GM19324 (cell line): ENCODE results near the gene GOT2.
"Not testable (repeated sequence)": the region's sequence is repeated elsewhere in the genome, so short reads cannot be mapped to it uniquely, and the experiment has no call there.

Experiments
- ATAC-seq: cut with Tn5 transposase; IDR thresholded peaks from one replicate; pipeline ENCODE4 v1.9.1; 2021; ENCODE audit warnings: mild to moderate bottlenecking, moderate library complexity; ENCODE audit not compliant: unreplicated experiment, low FRiP score

Gene GOT2

DNA sequence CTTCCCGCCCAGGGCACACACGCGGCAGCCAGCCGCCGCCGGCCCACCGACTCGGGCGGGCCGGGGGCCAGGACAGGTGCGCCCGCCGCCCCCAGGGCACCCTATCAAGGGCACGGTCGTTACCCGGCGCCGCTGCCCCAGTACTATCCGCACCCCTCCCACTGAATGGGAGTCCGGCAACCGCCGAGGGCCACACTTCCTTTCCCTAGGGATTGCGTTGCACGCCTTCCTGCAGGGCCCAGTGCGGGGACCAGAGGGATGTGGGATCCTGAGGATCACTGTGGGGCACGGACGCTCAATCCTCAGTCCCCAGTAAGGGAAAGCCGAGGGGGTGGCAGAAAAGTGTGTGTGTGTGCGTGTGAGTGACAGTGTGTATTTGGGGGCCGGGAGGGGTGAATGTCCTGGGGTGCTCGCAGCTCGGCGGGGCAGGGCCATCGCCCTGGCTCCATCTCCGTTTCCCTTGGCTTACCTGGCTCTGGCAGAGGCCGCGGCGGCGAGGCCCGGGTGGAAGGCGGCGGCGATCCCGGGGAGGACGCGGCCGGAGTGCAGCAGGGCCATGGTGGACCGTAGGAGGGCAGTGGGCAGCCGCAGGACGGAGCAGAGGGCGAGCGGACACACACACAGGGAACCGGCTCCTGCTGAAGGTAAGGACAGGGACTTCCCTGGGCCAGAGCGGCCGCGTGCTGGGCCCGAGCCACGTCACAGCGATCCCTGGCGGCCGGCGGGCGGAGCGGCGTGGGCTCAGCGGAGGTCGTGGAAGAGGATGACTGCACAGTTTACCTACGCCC lies at the start of gene GOT2:
Gene GOT2 (minus strand): TSS at position 646 of the 788 bp plus-strand sequence. CDS start 88 bp downstream, at position 558.
- peak; percentile 95 for ATAC-seq

DNA sequence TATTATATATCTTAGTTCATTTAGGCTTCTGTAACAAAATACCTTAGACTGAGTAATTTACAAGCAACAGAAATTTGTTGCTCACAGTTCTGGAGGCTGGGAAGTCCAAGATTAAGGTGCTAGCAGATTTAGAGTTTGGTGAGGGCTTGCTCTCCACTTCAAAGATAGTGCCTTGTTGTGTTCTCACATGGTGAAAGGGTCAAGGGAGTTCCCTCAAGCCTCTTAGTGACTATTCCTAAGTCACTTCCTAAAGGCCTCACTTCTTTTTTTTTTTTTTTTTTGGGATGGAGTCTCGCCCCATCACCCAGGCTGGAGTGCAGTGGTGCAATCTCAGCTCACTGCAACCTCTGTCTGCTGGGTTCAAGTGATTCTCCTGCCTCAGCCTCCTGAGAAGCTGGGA lies 45.2 kb upstream of the GOT2 start:
- ATAC-seq: not testable (repeated sequence)

- no peak for ATAC-seq
These were observed 39.8 kb upstream of the GOT2 start for GRCh38 chr16:58773870-58774269.

- no peak for ATAC-seq
These were observed 34.0 kb upstream of the GOT2 start for GRCh38 chr16:58768145-58768544.

- no peak for ATAC-seq
These were observed 33.5 kb upstream of the GOT2 start for GRCh38 chr16:58767581-58767980.

DNA sequence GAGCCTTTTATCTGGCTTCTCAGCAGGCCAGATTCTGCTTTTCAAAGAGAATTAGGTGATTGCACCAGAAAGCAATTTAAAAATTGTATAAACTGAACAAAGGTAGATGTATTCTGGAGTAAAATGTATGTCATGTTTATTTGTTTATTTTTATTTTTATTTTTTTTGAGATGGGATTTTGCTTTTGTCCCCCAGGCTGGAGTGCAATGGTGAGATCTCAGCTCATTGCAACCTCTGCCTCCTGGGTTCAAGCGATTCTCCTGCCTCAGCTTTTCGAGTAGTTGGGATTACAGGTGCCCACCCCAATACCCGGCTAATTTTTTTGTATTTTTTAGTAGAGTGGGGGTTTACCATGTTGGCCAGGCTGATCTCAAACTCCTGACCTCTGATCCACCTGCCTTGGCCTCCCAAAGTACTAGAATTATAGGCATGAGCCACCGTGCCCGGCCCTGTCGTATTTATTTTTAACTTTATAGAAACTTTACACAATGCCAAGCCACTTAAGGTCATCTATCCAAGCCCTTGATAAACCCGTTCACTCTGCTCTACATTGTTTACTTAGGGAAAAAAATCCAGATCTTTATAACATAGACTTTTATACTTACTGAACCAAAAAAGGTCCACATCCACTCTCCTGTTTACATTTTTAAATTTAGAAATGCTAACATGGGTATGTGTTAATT lies 22.7 kb upstream of the GOT2 start:
- ATAC-seq: no peak

GRCh38 chr16:58755989-58756649 lies 22.0 kb upstream of the GOT2 start:
- ATAC-seq: peak; percentile 94

GRCh38 chr16:58753711-58754134 lies 19.6 kb upstream of the GOT2 start:
- ATAC-seq: no peak

DNA sequence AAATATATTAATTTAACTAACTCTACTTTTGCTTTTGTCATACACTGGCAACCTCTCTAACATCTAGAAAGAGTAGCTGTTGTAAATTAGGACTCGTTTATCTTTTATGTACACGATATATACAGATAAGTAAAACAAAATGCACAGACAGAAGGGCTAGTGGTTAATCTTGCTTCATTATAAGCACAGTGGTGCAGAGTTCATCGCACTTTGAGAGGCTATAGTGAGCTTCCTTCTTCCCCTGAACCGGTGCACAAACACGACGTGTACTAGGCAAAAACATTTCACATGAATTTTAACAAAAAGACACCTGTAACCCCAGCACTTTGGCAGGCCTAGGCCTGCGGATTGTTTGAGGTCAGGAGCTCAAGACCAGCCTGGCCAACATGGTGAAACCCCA lies 10.4 kb upstream of the GOT2 start:
- no peak for ATAC-seq

- ATAC-seq: no peak
These were observed 7.9 kb upstream of the GOT2 start for GRCh38 chr16:58741976-58742375.

DNA sequence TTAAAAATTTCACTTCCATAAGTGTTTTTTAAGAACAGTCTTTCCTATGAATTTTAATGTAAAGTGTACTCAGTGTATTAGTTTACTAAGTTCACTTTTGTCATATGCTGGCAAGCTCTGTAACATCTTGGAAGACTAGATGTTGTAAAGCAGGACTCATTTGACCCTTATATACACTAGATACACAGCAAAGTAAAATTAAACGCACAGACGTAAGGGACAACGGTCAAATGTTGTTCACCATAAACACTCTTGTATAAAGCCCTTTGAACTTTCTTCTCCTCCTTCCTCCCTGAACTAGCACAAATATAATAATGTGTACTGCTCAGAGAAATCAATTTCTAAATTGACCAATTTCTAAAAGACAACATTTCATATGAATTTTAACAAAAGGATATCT lies 7.0 kb upstream of the GOT2 start:
- no peak for ATAC-seq

DNA sequence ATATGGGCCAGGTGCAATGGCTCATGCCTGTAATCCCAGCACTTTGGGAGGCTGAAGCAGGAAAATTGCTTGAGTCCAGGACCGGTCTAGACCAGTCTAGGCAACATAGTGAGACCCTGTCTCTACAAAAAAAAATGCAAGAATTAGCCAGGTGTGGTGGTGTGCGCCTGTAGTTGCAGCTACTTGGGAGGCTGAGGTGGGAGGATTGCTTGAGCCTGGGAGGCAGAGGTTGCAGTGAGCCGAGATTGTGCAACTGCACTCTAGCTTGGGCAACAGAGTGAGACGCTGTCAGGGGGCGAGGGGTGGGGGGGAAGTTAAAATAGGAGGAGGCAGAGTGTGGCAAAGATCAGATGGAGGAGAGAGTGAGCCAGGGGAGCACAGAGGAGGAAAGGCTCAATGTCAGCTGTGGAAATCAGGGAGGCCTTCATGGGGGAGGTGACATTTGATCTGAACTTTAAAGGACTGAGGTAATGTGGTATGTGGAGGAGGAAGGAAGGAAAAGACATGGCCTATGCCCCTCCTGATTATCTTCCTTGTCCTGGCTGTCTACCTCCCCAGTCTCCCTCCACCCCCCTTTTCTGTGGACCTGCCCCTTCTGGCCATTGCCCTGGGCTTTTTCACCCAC lies 4.7 kb upstream of the GOT2 start:
- no peak for ATAC-seq

GRCh38 chr16:58736341-58736740 lies 2.2 kb upstream of the GOT2 start:
- ATAC-seq: not testable (repeated sequence)

DNA sequence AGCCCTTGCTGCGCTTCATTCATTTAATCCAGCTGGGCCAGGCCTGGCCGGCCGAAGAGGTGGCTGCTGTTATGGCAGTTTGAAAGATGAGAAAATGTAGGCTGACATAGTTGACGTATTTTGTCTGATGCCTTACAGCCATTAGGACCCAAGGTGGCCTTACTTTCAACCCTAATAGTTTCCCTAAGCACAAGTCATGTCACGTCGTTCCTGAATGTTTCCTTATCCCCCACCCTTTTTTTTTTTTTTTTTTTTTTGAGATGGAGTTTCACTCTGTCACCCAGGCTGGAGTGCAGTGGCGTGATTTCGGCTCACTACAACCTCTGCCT lies 307 bp upstream of the GOT2 start:
- ATAC-seq: no peak

DNA sequence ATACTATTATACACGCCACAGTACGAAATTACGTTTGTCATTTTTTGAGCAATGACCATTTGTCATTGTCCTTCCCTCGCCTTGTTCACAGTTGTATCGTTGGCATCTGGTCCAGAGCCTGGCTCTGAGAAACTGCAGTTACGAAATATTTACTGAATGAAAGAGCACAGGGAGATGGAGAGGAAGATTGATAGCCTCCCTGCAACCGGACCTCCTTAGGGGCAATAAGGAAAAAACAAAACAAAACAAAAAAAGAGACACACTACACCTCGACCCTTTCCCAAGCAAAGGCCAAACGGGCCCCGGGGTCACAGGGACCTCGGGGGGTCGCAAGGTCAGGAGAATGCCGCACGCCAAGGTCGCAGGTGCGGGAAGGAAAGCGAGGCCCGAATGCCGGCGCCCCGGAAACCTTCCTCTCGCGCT lies 857 bp downstream of the GOT2 start:
- no peak for ATAC-seq

- no peak for ATAC-seq
These were observed 1.4 kb downstream of the GOT2 start for GRCh38 chr16:58732545-58733247.

DNA sequence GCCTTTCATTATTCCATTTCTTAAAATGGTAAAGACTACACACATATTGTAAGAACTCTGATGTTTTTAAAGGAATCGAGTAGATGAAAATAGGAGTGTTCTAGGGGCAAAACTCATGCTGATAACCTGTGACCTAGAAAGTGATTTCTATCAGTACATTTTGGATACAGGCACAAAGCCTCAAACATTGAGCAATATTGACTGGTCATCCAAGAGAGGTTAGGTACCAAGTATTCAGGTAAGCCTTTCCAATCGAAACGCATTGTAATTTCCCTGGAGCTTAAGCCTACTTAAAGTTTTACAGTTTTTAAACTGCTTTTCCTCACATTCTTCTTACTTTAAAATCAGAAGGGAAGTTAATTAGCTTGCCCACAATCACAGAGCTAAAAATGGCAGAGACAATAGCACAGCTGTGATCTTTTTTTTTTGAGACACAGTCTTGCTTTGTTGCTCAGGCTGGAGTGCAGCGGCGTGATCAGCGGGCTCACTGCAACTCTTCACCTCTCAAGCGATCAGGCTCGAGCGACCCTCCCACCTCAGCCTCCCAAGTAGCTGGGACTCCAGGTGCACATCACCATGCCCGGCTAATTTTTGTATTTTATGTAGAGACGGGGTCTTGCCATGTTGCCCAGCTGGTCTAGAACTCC lies 3.3 kb downstream of the GOT2 start:
- no peak for ATAC-seq

GRCh38 chr16:58727796-58728568 lies 6.1 kb downstream of the GOT2 start:
- no peak for ATAC-seq
